ENCODE data around the gene ICA1L.
"Not testable (repeated sequence)": the region's sequence is repeated elsewhere in the genome, so short reads cannot be mapped to it uniquely, and the experiment has no call there.

The ICA1L gene

DNA sequence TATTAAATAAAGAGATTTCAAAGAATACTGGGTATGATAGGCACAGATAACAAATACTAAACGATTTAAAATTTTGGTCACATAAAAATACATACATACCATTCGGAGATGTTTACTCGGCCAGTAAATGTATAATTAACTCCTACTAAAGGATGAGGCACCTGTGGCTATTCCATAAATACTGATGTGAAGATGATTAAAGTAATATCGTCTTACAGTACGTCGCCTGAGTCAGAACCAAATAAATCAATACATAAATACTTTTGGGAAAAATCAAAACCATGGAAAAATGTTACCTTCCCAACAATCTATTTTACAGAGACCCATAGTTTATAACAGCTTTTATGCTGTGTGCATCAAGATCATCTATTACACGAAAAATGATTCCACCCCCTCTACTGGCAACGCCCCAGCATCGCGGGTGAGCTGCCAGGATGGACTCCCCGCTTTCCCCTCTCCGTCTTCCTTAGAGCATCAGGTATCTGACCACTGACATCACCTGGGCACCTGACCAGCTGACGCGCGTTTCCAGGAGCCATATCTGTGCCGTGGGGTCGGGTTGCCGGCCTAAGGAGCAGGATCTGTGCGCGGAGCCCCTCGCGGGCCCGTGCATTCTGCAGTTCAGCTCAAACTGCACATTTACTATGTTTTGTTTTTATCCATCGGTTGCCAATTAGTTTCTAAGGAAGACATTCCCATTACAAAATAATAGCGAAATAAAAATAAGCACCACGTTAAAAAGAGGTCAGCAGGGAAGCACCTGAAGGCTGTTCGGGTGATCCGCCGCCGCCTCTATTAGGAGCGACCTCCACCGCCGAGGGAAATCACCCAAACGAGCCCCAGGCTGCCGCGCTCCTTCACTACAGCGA is 901 bp downstream of the ICA1L start:
- no peak for DNase-seq (ENCODE audit: low read depth)
- H3K4me3 ChIP-seq (ENCODE audit: control insufficient read depth, low read depth, low read length): peak overlapping the region; percentile 74
- TF ChIP-seq, protein P1, sequence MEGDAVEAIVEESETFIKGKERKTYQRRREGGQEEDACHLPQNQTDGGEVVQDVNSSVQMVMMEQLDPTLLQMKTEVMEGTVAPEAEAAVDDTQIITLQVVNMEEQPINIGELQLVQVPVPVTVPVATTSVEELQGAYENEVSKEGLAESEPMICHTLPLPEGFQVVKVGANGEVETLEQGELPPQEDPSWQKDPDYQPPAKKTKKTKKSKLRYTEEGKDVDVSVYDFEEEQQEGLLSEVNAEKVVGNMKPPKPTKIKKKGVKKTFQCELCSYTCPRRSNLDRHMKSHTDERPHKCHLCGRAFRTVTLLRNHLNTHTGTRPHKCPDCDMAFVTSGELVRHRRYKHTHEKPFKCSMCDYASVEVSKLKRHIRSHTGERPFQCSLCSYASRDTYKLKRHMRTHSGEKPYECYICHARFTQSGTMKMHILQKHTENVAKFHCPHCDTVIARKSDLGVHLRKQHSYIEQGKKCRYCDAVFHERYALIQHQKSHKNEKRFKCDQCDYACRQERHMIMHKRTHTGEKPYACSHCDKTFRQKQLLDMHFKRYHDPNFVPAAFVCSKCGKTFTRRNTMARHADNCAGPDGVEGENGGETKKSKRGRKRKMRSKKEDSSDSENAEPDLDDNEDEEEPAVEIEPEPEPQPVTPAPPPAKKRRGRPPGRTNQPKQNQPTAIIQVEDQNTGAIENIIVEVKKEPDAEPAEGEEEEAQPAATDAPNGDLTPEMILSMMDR (IDR thresholded peaks at IDR 0.05; ENCODE audit: control insufficient read depth, insufficient read depth, low read depth, low read length, missing control alignments): peak; percentile 42

DNA sequence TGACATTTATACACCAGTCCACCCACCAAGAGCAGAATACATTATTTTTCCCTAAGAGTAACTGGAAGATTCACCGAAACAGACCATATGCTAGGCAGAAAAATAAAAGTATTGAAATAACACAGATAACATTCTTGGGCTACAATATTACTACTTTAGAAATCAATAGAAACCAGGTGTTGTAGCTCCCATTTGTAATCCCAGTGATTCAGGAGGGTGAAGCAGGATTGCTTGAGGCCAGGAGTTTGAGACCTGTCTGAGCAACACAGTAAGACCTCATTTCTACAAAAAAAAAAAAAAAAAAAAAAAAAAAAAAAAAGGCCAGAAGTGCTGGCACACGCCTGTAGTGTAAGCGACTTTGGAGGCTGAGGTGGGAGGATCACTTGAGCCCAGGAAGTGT is 9.6 kb downstream of the ICA1L start:
- no peak overlapping the region for H3K4me3 ChIP-seq (ENCODE audit: control insufficient read depth, low read depth, low read length)
- DNase-seq (ENCODE audit: low read depth): no peak
- TF ChIP-seq, protein P1 (IDR thresholded peaks at IDR 0.05; ENCODE audit: control insufficient read depth, insufficient read depth, low read depth, low read length, missing control alignments): no peak

DNA sequence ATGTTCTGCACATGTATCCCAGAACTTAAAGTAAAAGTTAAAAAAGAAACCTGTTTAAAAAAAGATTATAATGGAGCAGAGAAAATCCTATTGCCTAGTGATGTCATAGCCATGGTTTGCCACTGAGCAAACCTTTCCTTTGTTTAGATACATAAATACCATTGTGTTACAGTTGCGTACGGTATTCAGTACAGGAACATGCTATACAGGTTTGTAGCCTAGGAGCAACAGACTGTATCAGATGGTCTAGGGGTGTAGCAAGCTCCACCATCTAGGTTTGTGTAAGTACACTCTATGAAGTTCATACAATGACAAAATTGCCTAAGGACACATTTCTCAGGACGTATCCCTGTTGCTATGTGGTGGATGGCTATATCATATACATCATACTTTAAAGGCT is 13.0 kb downstream of the ICA1L start:
- TF ChIP-seq, protein P1 (IDR thresholded peaks at IDR 0.05; ENCODE audit: control insufficient read depth, insufficient read depth, low read depth, low read length, missing control alignments): no peak
- no peak for DNase-seq (ENCODE audit: low read depth)

DNA sequence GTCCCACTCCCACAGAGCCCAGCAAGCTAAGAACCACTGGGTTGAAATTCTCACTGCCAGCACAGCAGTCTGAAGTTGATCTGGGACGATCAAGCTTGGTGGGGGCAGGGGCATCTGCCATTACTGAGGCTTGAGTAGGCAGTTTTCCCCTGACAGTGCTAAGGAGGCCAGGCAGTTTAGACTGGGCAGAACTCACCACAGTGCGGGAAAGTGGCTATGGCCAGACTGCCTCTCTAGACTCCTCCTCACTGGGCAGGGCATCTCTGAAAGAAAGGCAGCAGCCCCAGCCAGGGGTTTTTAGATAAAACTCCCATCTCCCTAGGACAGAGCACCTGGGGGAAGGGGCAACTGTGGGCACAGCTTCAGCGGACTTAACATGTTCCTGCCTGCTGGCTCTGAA is 22.2 kb downstream of the ICA1L start:
- H3K4me3 ChIP-seq (ENCODE audit: control insufficient read depth, low read depth, low read length); DNase-seq (ENCODE audit: low read depth): not testable (repeated sequence)

More for the DNA sequence above, 13.0 kb downstream of the ICA1L start:
- H3K4me3 ChIP-seq (ENCODE audit: control insufficient read depth, low read depth, low read length): no peak overlapping the region

DNA sequence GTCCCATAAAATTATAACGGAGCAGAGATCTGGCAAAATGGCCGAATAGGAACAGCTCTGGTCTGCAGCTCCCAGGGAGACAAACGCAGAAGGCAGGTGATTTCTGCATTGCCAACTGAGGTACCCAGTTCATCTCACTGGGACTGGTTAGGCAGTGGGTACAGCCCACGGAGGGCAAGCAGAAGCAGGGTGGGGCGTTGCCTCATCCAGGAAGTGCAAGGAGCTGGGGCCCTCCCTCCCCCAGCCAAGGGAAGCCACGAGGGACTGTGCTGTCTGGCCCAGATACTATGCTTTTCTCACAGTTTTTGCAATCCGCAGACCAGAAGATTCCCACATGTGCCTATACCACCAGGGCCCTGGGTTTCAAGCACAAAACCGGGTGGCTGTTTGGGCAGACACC is 22.8 kb downstream of the ICA1L start:
- TF ChIP-seq, protein P1 (IDR thresholded peaks at IDR 0.05; ENCODE audit: control insufficient read depth, insufficient read depth, low read depth, low read length, missing control alignments): no peak
- no peak overlapping the region for H3K4me3 ChIP-seq (ENCODE audit: control insufficient read depth, low read depth, low read length)
- no peak for DNase-seq (ENCODE audit: low read depth)

DNA sequence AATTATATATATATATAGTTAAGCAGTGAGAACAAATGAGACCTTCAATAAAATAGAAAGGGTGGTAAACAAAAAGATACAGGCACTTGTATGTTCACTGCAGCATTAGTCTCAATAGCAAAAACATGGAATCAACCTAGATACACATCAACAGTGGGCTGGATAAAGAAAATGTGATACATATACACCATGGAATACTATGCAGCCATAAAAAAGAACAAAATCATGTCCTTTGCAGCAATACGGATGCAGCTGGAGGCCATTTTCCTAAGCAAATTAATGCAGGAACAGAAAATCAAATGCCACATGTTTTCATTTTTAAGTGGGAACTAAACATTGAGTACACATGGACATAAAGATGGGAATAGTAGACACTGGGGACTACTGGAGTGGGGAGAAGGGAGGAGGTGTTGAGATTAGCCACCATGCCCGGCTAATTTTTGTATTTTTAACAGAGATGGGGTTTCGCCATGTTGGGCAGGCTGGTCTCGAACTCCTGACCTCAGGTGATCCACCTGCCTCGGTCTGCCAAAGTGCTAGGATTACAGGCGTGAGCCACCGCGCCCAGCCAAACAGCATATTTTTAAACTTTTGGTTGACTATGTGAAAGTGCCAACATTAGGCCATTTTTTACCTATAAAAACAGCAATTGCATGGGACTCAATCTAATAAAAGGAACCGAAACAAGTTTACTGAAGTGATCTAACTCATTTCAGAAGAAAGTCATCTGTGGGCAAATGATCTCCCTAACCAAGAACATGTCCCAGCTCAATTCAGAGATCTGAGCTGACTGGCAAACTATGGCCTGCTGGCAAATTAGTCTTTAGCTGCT is 23.7 kb downstream of the ICA1L start:
- no peak overlapping the region for H3K4me3 ChIP-seq (ENCODE audit: control insufficient read depth, low read depth, low read length)
- no peak for DNase-seq (ENCODE audit: low read depth)
- TF ChIP-seq, protein P1 (IDR thresholded peaks at IDR 0.05; ENCODE audit: control insufficient read depth, insufficient read depth, low read depth, low read length, missing control alignments): no peak

DNA sequence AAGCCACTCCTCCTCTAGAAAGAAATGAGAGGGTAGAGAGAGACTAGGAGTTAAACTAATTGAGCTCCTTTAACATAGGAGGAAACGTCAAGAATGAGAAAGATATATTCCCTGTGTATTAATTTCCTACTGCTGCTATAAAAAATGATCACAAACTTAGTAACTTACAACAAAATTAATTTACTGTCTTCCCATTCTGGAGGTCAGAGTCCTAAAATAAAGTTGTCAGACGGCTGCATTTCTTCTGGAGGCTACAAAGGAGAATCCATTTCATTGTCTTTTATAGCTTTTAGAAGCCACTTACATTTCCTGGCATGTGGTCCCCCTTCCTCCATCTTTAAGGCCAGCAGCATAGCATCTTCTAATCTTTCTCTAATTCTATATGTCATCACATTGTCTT is 26.9 kb downstream of the ICA1L start:
- H3K4me3 ChIP-seq (ENCODE audit: control insufficient read depth, low read depth, low read length): no peak overlapping the region
- TF ChIP-seq, protein P1 (IDR thresholded peaks at IDR 0.05; ENCODE audit: control insufficient read depth, insufficient read depth, low read depth, low read length, missing control alignments): no peak
- no peak for DNase-seq (ENCODE audit: low read depth)

All from AG09309 (cell line).